ENCODE measurements around the gene CHTF18. TPM values are rescaled to one million over a fixed set of nuclear protein-coding genes. Genes with fewer than 3 reads are reported as not detected.

The CHTF18 gene
- total RNA-seq, 1 experiment from 2014 or later: 154 TPM

DNA sequence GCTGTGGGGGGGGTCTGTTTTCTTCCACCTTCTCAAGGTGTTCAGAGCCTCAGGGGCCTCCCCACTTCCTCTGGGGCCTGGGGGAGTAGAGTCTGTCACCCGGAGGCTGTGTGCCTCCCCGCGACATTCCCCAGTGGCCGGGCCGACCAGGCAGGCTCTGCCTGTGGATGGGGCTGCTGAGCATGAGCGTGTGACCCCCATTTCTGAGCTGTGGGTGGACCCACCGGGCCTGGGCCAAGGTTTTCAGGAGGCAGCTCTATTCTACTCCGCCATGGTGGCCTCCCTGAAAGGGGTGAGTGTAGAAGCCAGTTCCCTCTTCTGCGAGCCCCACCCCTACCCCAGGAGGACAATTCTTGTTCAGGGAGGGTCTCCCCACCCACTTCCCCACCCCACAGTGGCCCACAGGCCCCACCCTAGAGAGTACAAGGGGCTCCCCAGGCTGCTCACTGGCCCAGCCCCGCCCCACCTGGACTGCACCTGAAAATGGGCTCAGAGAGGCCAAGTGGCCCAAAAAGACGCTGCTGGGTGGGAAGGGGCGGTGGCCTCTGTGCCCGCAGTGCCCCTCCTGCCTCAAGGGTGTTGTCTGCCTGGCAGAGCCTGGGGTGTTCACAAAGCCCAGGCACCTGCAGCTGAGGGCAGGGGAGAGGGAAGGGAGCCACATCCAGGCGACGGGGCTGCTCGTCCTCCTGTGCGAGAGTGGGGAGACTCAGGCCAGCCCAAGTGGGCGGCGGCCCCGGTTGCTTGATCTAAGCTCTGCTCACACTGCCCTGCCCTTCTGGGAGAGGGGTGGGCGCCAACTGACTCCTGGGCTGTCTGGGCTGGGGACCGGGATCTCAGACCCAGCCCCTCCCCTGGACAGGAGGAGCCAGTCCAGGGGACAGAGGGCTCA is 26.6 kb upstream of the CHTF18 start:
- CTCF ChIA-PET: interaction anchor here (0.9 to 1.3 kb wide), 4 partner anchors 11 to 42 kb away, joined by 3 to 5 read pairs (median 4); partner anchors contain the start of gene CIAO3
- BruUV-seq (replicated peaks): no TSS peak
- Mint-ChIP-seq H3K4me1 (ENCODE audit: low read depth, unreplicated experiment) (peaks cover 23% of the 10 kb centered on the region), H3K9me3 (ENCODE audit: low read depth, unreplicated experiment) (no peaks in the 10 kb centered on the region), H3K36me3 (ENCODE audit: insufficient read depth, unreplicated experiment) (peaks cover 5% of the 10 kb centered on the region), H3K27me3 (ENCODE audit: unreplicated experiment) (peaks cover 29% of the 10 kb centered on the region), H3K27ac (ENCODE audit: unreplicated experiment) (no peak overlapping the region), H3K4me3 (ENCODE audit: low read depth, unreplicated experiment) (peak overlapping the region; percentile 55)
- DNase-seq: no peak
- intact Hi-C loops (cut with micrococcal nuclease; ENCODE audit: unreplicated experiment): no loop called here
- TF ChIP-seq, protein P1, sequence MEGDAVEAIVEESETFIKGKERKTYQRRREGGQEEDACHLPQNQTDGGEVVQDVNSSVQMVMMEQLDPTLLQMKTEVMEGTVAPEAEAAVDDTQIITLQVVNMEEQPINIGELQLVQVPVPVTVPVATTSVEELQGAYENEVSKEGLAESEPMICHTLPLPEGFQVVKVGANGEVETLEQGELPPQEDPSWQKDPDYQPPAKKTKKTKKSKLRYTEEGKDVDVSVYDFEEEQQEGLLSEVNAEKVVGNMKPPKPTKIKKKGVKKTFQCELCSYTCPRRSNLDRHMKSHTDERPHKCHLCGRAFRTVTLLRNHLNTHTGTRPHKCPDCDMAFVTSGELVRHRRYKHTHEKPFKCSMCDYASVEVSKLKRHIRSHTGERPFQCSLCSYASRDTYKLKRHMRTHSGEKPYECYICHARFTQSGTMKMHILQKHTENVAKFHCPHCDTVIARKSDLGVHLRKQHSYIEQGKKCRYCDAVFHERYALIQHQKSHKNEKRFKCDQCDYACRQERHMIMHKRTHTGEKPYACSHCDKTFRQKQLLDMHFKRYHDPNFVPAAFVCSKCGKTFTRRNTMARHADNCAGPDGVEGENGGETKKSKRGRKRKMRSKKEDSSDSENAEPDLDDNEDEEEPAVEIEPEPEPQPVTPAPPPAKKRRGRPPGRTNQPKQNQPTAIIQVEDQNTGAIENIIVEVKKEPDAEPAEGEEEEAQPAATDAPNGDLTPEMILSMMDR (IDR thresholded peaks at IDR 0.05; ENCODE audit: unreplicated experiment): no peak

DNA sequence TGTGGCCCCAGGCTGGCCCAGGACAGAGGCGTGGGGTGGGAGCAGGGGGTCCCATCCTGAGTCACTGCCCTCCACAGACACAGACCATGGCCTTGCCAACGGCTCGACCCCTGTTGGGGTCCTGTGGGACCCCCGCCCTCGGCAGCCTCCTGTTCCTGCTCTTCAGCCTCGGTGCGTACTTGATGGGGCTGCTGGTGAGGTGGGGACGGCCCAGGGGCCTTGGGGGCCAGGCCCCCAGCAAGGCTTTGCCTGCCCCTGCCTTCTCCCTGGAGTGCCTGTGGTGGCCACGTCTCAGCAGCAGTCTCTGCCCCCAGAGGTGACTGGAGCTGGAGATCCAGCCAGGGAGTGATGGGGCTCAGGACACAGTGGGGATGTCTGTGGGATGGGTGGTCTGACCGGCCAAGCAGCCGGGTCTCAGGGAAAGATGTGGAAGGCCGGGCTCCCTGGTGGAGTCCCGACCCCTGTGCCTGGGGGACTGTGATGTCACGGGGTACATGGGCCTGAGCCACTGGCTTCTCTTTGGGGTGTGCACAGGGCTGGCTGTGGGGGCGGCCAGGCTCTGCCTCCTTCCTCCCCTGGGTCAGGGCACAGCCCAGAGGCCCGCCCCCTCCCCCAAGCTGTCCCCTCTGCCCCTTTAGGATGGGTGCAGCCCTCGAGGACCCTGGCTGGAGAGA is 25.7 kb upstream of the CHTF18 start:
- no peaks in the 10 kb centered on the region for H3K9me3 Mint-ChIP-seq (ENCODE audit: low read depth, unreplicated experiment)
- H3K4me3 Mint-ChIP-seq (ENCODE audit: low read depth, unreplicated experiment): no peak overlapping the region
- H3K36me3 Mint-ChIP-seq (ENCODE audit: insufficient read depth, unreplicated experiment): peaks cover 5% of the 10 kb centered on the region
- peaks cover 20% of the 10 kb centered on the region for H3K27me3 Mint-ChIP-seq (ENCODE audit: unreplicated experiment)
- no peak for DNase-seq
- H3K4me1 Mint-ChIP-seq (ENCODE audit: low read depth, unreplicated experiment): peaks cover 23% of the 10 kb centered on the region
- H3K27ac Mint-ChIP-seq (ENCODE audit: unreplicated experiment): no peak overlapping the region
- CTCF ChIA-PET: no interaction called here
- intact Hi-C loops (cut with micrococcal nuclease; ENCODE audit: unreplicated experiment): no loop called here
- no TSS peak for BruUV-seq (replicated peaks)
- TF ChIP-seq, protein P1 (IDR thresholded peaks at IDR 0.05; ENCODE audit: unreplicated experiment): no peak

DNA sequence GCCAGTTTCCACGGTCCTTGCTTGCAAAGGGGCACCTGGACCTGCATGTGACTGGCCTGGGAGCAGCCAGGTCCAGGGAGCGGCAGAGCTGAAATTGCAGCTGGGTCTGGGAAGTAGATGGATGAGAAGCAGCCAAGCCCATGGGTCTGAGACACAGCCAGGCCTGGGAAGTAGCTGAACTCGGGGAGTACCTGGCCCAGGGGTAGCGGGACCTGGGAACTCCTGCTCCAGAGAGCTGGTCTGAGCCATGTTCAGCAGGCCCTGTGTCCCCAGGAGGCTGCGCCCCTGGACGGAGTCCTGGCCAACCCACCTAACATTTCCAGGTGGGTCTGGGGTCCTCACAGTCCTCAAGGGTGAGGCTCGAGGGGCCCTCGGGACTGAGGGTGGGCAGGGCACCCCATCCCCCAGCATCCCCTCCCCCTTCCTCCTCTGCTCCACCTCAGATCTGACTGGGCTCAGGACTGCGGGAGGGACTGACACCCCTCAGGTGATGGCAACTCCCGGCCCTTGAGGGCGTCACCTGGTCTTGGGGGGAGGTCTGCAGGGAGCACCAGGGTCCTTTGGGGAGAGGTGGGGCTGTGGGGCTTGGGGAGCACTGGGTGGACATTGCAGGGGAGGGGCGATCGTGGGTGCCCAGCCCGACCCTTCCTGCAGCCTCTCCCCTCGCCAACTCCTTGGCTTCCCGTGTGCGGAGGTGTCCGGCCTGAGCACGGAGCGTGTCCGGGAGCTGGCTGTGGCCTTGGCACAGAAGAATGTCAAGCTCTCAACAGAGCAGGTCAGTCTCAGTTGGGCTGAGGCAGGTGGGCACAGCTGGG is 24.8 kb upstream of the CHTF18 start:
- H3K9me3 Mint-ChIP-seq (ENCODE audit: low read depth, unreplicated experiment): no peaks in the 10 kb centered on the region
- CTCF ChIA-PET: no interaction called here

More for the DNA sequence above, 24.8 kb upstream of the CHTF18 start:
- peaks cover 23% of the 10 kb centered on the region for H3K4me1 Mint-ChIP-seq (ENCODE audit: low read depth, unreplicated experiment)
- H3K27ac Mint-ChIP-seq (ENCODE audit: unreplicated experiment): peak overlapping the region; percentile 36
- H3K27me3 Mint-ChIP-seq (ENCODE audit: unreplicated experiment): peaks cover 13% of the 10 kb centered on the region
- TF ChIP-seq, protein P1 (IDR thresholded peaks at IDR 0.05; ENCODE audit: unreplicated experiment): no peak
- no peak for DNase-seq
- BruUV-seq (replicated peaks): no TSS peak
- intact Hi-C loops (cut with micrococcal nuclease; ENCODE audit: unreplicated experiment): no loop called here
- no peak overlapping the region for H3K4me3 Mint-ChIP-seq (ENCODE audit: low read depth, unreplicated experiment)
- peaks cover 9% of the 10 kb centered on the region for H3K36me3 Mint-ChIP-seq (ENCODE audit: insufficient read depth, unreplicated experiment)
